Smooth muscle cell (in vitro differentiated cells): Measurements from ENCODE around the gene KSR2. TPM values are rescaled to one million over a fixed set of nuclear protein-coding genes. Genes with fewer than 3 reads are reported as not detected.

Source experiments
- DNase-seq: peaks from one replicate; lab custom pipeline; 2025; ENCODE audit not compliant: unreplicated experiment; lab: John Stamatoyannopoulos, UW
- H2AFZ ChIP-seq: fragments of 200-600 bp; sonication (generic); 2 replicates; pipeline ENCODE4 v1.6.0; 2016; ENCODE audit warnings: antibody characterized with exemption, low read depth, mild to moderate bottlenecking
- H3F3A ChIP-seq: fragments of 200-600 bp; sonication (generic); 2 replicates; pipeline ENCODE4 v1.6.0; 2017; ENCODE audit warnings: antibody characterized with exemption, low read depth
- H3K27ac ChIP-seq: fragments of 200-600 bp; sonication (generic); 2 replicates; pipeline ENCODE4 v1.5.1; 2016; ENCODE audit warnings: low read depth, mild to moderate bottlenecking
- H3K27me3 ChIP-seq: fragments of 200-600 bp; sonication (generic); 2 replicates; pipeline ENCODE4 v1.6.1; 2016; ENCODE audit warnings: low read depth, mild to moderate bottlenecking
- H3K36me3 ChIP-seq: fragments of 200-600 bp; sonication (generic); 2 replicates; pipeline ENCODE4 v1.5.1; 2016; ENCODE audit warnings: low read depth
- H3K4me1 ChIP-seq: fragments of 200-600 bp; sonication (generic); 2 replicates; pipeline ENCODE4 v1.5.1; 2016; ENCODE audit warnings: low read depth
- H3K4me2 ChIP-seq: fragments of 200-600 bp; sonication (generic); 2 replicates; pipeline ENCODE4 v1.6.0; 2016; ENCODE audit warnings: mild to moderate bottlenecking
- H3K4me3 ChIP-seq: fragments of 200-600 bp; sonication (generic); 2 replicates; pipeline ENCODE4 v1.5.1; 2016; ENCODE audit warnings: mild to moderate bottlenecking
- H3K79me2 ChIP-seq: fragments of 200-600 bp; sonication (generic); 2 replicates; pipeline ENCODE4 v1.6.0; 2016; ENCODE audit warnings: low read depth, mild to moderate bottlenecking
- H3K9ac ChIP-seq: fragments of 200-600 bp; sonication (generic); 2 replicates; pipeline ENCODE4 v1.6.0; 2016; ENCODE audit warnings: low read depth
- H3K9me3 ChIP-seq: fragments of 200-600 bp; sonication (generic); replicated peaks from 2 replicates; pipeline ENCODE4 v1.5.1; 2016; ENCODE audit warnings: low read depth
- H4K20me1 ChIP-seq: fragments of 200-600 bp; sonication (generic); 2 replicates; pipeline ENCODE4 v1.6.0; 2016; ENCODE audit warnings: low read depth
- WGBS: methylation state at CpG from one replicate; pipeline ENCODE4 v1.1.7; 2016; ENCODE audit warnings: low lambda C conversion rate; 5-methylcytosine and 5-hydroxymethylcytosine counted together
- polyA plus RNA-seq: library from polyadenylated mRNA; unstranded; fragments of >200 nt; fragmentation: Nextera tagmentation; extraction: Ambion mirVana; gene quantifications from 2 replicates; pipeline ENCODE4 v1.2.1, GENCODE V29; 2016
- total RNA-seq: library from RNA; depleted of rRNA; stranded (reverse); fragments of >200 nt; gene quantifications from 2 replicates; pipeline ENCODE4 v1.2.3, GENCODE V29; 2014
- TF ChIP-seq, protein P1 (sequence below): fragments of 200-600 bp; sonication (generic); IDR thresholded peaks from 2 replicates; pipeline ENCODE4 v1.5.1; 2017; ENCODE audit warnings: borderline replicate concordance, mild to moderate bottlenecking, antibody characterized with exemption; ENCODE audit not compliant: insufficient read depth, poor library complexity, severe bottlenecking

Gene KSR2
- total and polyA plus RNA-seq, 2 experiments from 2014 or later = 0.04 TPM; not detected in 1

DNA sequence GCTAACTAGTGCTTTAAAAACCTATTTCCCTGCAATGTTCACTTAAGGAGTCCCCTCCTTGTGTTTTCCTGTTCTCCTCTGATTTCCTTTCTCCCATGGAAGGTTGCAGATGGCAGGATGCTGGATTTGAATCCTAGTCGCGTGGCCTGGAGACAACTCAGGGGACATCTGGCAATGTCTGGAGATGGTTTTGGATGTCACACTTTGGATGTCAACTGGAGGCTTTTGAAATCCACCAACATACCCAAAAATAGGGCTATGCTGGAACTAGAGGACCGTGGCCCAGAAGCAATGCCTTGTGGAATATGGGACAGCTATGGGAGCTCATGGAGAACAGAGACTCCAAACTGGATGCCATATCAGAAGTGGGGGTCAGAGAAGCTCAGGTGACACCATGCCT is 511.6 kb downstream of the KSR2 start:
- Histone ChIP-seq H3K4me2 (no peak overlapping the region), H3K36me3 (no peaks in the 10 kb centered on the region), H2AFZ (no peak overlapping the region), H3F3A (no peaks in the 10 kb centered on the region), H3K9ac (no peak overlapping the region), H4K20me1 (no peaks in the 10 kb centered on the region), H3K9me3 (no peaks in the 10 kb centered on the region), H3K4me1 (no peaks in the 10 kb centered on the region), H3K79me2 (no peaks in the 10 kb centered on the region), H3K27me3 (no peaks in the 10 kb centered on the region), H3K27ac (no peak overlapping the region), H3K4me3 (no peak overlapping the region)
- TF ChIP-seq, protein P1, sequence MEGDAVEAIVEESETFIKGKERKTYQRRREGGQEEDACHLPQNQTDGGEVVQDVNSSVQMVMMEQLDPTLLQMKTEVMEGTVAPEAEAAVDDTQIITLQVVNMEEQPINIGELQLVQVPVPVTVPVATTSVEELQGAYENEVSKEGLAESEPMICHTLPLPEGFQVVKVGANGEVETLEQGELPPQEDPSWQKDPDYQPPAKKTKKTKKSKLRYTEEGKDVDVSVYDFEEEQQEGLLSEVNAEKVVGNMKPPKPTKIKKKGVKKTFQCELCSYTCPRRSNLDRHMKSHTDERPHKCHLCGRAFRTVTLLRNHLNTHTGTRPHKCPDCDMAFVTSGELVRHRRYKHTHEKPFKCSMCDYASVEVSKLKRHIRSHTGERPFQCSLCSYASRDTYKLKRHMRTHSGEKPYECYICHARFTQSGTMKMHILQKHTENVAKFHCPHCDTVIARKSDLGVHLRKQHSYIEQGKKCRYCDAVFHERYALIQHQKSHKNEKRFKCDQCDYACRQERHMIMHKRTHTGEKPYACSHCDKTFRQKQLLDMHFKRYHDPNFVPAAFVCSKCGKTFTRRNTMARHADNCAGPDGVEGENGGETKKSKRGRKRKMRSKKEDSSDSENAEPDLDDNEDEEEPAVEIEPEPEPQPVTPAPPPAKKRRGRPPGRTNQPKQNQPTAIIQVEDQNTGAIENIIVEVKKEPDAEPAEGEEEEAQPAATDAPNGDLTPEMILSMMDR = no peak
- no peak for DNase-seq
- WGBS = 95% methylated on average over 3 of the region's 3 CpGs

DNA sequence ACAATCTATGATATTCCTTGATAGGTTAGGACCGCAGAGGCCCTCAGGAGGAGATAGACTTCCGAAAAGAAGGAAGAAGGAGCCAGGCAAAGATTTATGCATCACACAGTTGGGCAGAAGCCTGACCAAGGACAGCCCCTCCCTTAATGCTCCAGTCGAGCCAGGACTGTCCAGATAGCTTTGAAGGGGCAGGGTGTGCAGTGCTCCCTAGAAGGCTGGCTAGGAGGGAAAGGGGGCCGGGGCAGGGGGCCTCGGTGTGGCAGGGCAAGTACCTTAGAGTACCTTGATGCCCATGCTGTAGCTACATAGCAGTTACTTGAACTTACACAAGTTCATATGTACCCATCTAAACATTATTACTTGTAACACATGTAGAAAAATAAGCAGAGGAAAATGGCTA is 512.7 kb downstream of the KSR2 start:
- no peaks in the 10 kb centered on the region for H3K27me3 ChIP-seq
- no peak overlapping the region for H3K4me3 ChIP-seq
- WGBS = 89% methylated on average over 5 of the region's 5 CpGs
- no peak overlapping the region for H3K4me2 ChIP-seq
- DNase-seq = no peak
- TF ChIP-seq, protein P1 = no peak
- no peak overlapping the region for H3K9ac ChIP-seq
- no peaks in the 10 kb centered on the region for H3F3A ChIP-seq
- no peaks in the 10 kb centered on the region for H4K20me1 ChIP-seq
- H3K36me3 ChIP-seq = no peaks in the 10 kb centered on the region
- H3K9me3 ChIP-seq = no peaks in the 10 kb centered on the region
- no peaks in the 10 kb centered on the region for H3K4me1 ChIP-seq
- H3K27ac ChIP-seq = no peak overlapping the region
- H3K79me2 ChIP-seq = no peaks in the 10 kb centered on the region
- H2AFZ ChIP-seq = no peak overlapping the region

DNA sequence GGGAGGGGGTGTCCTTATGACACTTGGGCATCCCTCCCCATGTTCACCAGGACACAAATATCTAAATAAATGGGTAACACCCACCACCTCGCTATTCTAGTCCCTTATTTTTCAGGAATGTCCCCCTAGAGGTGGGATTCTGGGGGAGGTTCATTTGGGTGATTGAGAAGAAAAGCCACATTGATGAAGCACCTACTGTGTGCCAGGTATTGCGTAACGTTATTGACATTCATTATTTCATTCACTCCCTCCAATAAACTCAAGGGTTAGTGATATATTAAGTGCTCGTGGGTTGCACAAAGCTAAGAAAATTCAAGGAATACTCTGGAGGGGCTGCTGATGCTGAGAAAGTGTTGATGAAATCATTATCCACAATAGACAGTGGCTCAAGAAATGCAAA is 514.8 kb downstream of the KSR2 start:
- TF ChIP-seq, protein P1 = no peak
- no peaks in the 10 kb centered on the region for H3K9me3 ChIP-seq
- no peaks in the 10 kb centered on the region for H3F3A ChIP-seq
- no peak overlapping the region for H3K4me3 ChIP-seq
- WGBS = 89% methylated on average over 4 of the region's 4 CpGs
- H3K4me2 ChIP-seq = no peak overlapping the region
- no peak overlapping the region for H3K27ac ChIP-seq
- no peaks in the 10 kb centered on the region for H3K36me3 ChIP-seq
- H3K27me3 ChIP-seq = no peaks in the 10 kb centered on the region
- DNase-seq = no peak
- no peaks in the 10 kb centered on the region for H4K20me1 ChIP-seq
- H3K4me1 ChIP-seq = no peaks in the 10 kb centered on the region
- no peak overlapping the region for H2AFZ ChIP-seq
- no peak overlapping the region for H3K9ac ChIP-seq
- no peaks in the 10 kb centered on the region for H3K79me2 ChIP-seq

DNA sequence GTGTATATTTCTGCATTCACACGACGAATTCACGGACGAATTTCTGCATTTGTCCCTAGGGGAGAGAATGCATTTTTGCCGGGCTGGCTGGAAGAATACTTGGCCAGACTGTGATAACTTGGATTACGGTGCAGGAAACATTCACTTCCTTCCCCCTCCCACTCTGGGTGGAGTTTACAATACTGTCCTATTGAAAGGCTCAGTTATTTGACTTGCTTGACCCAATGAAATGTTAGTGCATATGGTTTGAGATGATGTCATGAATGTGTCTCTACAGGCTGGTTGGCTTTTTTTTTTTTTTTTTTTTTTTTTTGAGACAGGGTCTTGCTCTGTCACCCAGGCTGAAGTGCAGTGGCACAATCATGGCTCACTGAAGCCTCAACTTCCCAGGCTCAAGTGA is 516.7 kb downstream of the KSR2 start:
- TF ChIP-seq, protein P1 = no peak
- WGBS = 83% methylated on average over 6 of the region's 6 CpGs
- H3F3A ChIP-seq = no peaks in the 10 kb centered on the region
- H3K4me1 ChIP-seq = no peaks in the 10 kb centered on the region
- H3K4me2 ChIP-seq = no peak overlapping the region
- no peak overlapping the region for H2AFZ ChIP-seq
- no peaks in the 10 kb centered on the region for H3K36me3 ChIP-seq
- DNase-seq = no peak
- no peaks in the 10 kb centered on the region for H4K20me1 ChIP-seq
- H3K9me3 ChIP-seq = no peaks in the 10 kb centered on the region
- no peaks in the 10 kb centered on the region for H3K27me3 ChIP-seq
- no peaks in the 10 kb centered on the region for H3K79me2 ChIP-seq
- no peak overlapping the region for H3K9ac ChIP-seq
- no peak overlapping the region for H3K27ac ChIP-seq
- no peak overlapping the region for H3K4me3 ChIP-seq
